ENCODE data around the gene NISCH. TPM values are rescaled to one million over a fixed set of nuclear protein-coding genes. Genes with fewer than 3 reads are reported as not detected.
A peak's percentile ranks its signal among the peaks of the same experiment; 100 is the strongest.

The NISCH gene
- total RNA-seq, 1 experiment from 2014 or later: 85.0 TPM

GRCh38 chr3:52518723-52519444 is 63.5 kb downstream of the NISCH start:
- TF ChIP-seq SP1 (CRISPR knock-in tag; conservative IDR thresholded peaks at IDR 0.05): 0 out of 2 replicates have a peak, but pooled peaks have one; percentile 21
- no peak for TF ChIP-seq EMX1 (CRISPR knock-in tag; IDR thresholded peaks at IDR 0.05)
- Mint-ChIP-seq H3K36me3 (peaks cover 1% of the 10 kb centered on the region; the same call in 1 of the 2 replicates), H3K27ac (0 out of 2 replicates have a peak overlapping the region, but pooled peaks have one; percentile 45), H3K4me1 (peaks cover 7% of the 10 kb centered on the region), H3K4me3 (peak overlapping the region; percentile 73), H3K27me3 (ENCODE audit: low read depth) (no peaks in the 10 kb centered on the region; the same call in 1 of the 2 replicates), H3K9me3 (no peaks in the 10 kb centered on the region)
- DNase-seq (ENCODE audit: low spot score): peak; percentile 78
- ChIA-PET CTCF (interaction anchor here (0.8 to 2.1 kb wide), 5 partner anchors 17 to 65 kb away, joined by 3 to 12 read pairs (median 6); partner anchors contain the start of genes STAB1, TNNC1 and UQCC5), POLR2A (interaction anchor here (1.7 kb wide), 1 partner anchor 13 kb away, joined by 5 read pairs; no protein-coding TSS in a partner anchor)
- ATAC-seq: peak; percentile 81

GRCh38 chr3:52519445-52520140 is 64.2 kb downstream of the NISCH start:
- Mint-ChIP-seq H3K4me1 (peaks cover 7% of the 10 kb centered on the region), H3K4me3 (peak overlapping the region; percentile 73), H3K9me3 (no peaks in the 10 kb centered on the region), H3K27ac (no peak overlapping the region), H3K36me3 (peaks cover 8% of the 10 kb centered on the region), H3K27me3 (ENCODE audit: low read depth) (no peaks in the 10 kb centered on the region; the same call in 1 of the 2 replicates)
- CTCF ChIA-PET: interaction anchor here (1.4 to 2.1 kb wide), 3 partner anchors 17 to 65 kb away, joined by 3 to 12 read pairs (median 3); partner anchors contain the start of genes TNNC1 and UQCC5
- POLR2A ChIA-PET: interaction anchor here (1.0 to 1.7 kb wide), 2 partner anchors 13 to 17 kb away, joined by 3 to 5 read pairs; partner anchors contain the start of gene UQCC5
- TF ChIP-seq ESRRA (CRISPR knock-in tag; IDR thresholded peaks at IDR 0.05; ENCODE audit: borderline replicate concordance) (peak; percentile 29; the same call in 1 of the 2 replicates), NR2C2 (CRISPR knock-in tag; IDR thresholded peaks at IDR 0.05) (no peak)
- ATAC-seq (no peak), DNase-seq (ENCODE audit: low spot score) (no peak)

GRCh38 chr3:52520141-52520667 is 64.8 kb downstream of the NISCH start:
- no peak for ATAC-seq
- Mint-ChIP-seq H3K4me1 (peaks cover 7% of the 10 kb centered on the region), H3K27me3 (ENCODE audit: low read depth) (no peaks in the 10 kb centered on the region; the same call in 1 of the 2 replicates), H3K27ac (no peak overlapping the region), H3K9me3 (no peaks in the 10 kb centered on the region), H3K4me3 (no peak overlapping the region), H3K36me3 (peaks cover 9% of the 10 kb centered on the region)
- DNase-seq (ENCODE audit: low spot score): no peak
- POLR2A ChIA-PET: interaction anchor here (1.0 kb wide), 1 partner anchor 16 kb away, joined by 3 read pairs; the partner anchor contains the start of gene UQCC5
- TF ChIP-seq AR (CRISPR knock-in tag; IDR thresholded peaks at IDR 0.05) (no peak), RORB (CRISPR knock-in tag; IDR thresholded peaks at IDR 0.05) (no peak), ZNF317 (CRISPR knock-in tag; IDR thresholded peaks at IDR 0.05; ENCODE audit: borderline replicate concordance, low read depth) (no peak), E2F5 (CRISPR knock-in tag; IDR thresholded peaks at IDR 0.05) (no peak), ZNF425 (CRISPR knock-in tag; conservative IDR thresholded peaks at IDR 0.05) (no peak), EMX1 (CRISPR knock-in tag; IDR thresholded peaks at IDR 0.05) (no peak), ZNF423 (CRISPR knock-in tag; IDR thresholded peaks at IDR 0.05) (no peak), ZNF263 (CRISPR knock-in tag; IDR thresholded peaks at IDR 0.05; ENCODE audit: low read depth) (no peak), USF1 (CRISPR knock-in tag; IDR thresholded peaks at IDR 0.05) (no peak), IRF2 (CRISPR knock-in tag; IDR thresholded peaks at IDR 0.05; ENCODE audit: borderline replicate concordance, low read depth) (no peak), FOXK1 (CRISPR knock-in tag; IDR thresholded peaks at IDR 0.05) (no peak), NR3C1 (CRISPR knock-in tag; conservative IDR thresholded peaks at IDR 0.05; ENCODE audit: low read depth) (no peak)
- CTCF ChIA-PET: interaction anchor here (1.4 kb wide), 1 partner anchor 16 kb away, joined by 3 read pairs; the partner anchor contains the start of gene UQCC5
